ENCODE data around the gene STK16. TPM values are rescaled to one million over a fixed set of nuclear protein-coding genes. Genes with fewer than 3 reads are reported as not detected.
A peak's percentile ranks its signal among the peaks of the same experiment; 100 is the strongest.

Gene STK16
- total RNA-seq, 2 experiments from 2014 or later = 11.2 to 14.1 TPM

- Histone ChIP-seq H3K27ac (ENCODE audit: low read depth in 1 of 2, low read length in 2 of 2) (peak overlapping the region; percentile 46 to 91), H3K36me3 (ENCODE audit: insufficient read depth, low read length) (peaks cover 51% of the 10 kb centered on the region), H3K27me3 (ENCODE audit: control insufficient read depth in 1 of 2, insufficient read depth in 2 of 2, low read length in 2 of 2) (no peaks in the 10 kb centered on the region), H3K9me3 (ENCODE audit: control insufficient read depth in 1 of 2, insufficient read depth in 1 of 2, low read length in 2 of 2) (no peaks in the 10 kb centered on the region), H3K4me3 (ENCODE audit: low read length) (peak overlapping the region; percentile 76), H3K4me1 (ENCODE audit: insufficient read depth, low read length) (peaks cover 49% of the 10 kb centered on the region)
- ChIA-PET POLR2A (interaction anchor here (1.0 to 5.3 kb wide), 17 partner anchors 10 to 1012 kb away, joined by 3 to 181 read pairs (median 7); partner anchors contain the start of genes ABCB6, ARPC2, CNPPD1 and DNAJB2), CTCF (interaction anchor here (0.8 to 5.1 kb wide), 5 partner anchors 17 to 66 kb away, joined by 3 to 42 read pairs (median 4); partner anchors contain the start of genes DNAJB2 and TUBA4B)
- ATAC-seq (ENCODE audit: poor library complexity) = no peak
- Mint-ChIP-seq H3K4me3 (peak overlapping the region; percentile 83), H3K27ac (peak overlapping the region; percentile 99), H3K27me3 (no peaks in the 10 kb centered on the region), H3K36me3 (ENCODE audit: low read depth) (peaks cover 71% of the 10 kb centered on the region), H3K4me1 (ENCODE audit: low read depth) (peaks cover 64% of the 10 kb centered on the region), H3K9me3 (no peaks in the 10 kb centered on the region)
- intact Hi-C loops (cut with DNase I, micrococcal nuclease) = loop anchor here (1.0 to 5.0 kb wide), 8 partner anchors 10 to 63 kb away; partner anchors contain the start of genes DNAJB2 (in 1 of the 2), GLB1L (in 1 of the 2) and STK16 (in 1 of the 2)
- DNase-seq = no peak
- TF ChIP-seq CTCF (IDR thresholded peaks at IDR 0.05) = no peak
These were observed 16.4 kb upstream of the STK16 start for GRCh38 chr2:219228911-219229304.

DNA sequence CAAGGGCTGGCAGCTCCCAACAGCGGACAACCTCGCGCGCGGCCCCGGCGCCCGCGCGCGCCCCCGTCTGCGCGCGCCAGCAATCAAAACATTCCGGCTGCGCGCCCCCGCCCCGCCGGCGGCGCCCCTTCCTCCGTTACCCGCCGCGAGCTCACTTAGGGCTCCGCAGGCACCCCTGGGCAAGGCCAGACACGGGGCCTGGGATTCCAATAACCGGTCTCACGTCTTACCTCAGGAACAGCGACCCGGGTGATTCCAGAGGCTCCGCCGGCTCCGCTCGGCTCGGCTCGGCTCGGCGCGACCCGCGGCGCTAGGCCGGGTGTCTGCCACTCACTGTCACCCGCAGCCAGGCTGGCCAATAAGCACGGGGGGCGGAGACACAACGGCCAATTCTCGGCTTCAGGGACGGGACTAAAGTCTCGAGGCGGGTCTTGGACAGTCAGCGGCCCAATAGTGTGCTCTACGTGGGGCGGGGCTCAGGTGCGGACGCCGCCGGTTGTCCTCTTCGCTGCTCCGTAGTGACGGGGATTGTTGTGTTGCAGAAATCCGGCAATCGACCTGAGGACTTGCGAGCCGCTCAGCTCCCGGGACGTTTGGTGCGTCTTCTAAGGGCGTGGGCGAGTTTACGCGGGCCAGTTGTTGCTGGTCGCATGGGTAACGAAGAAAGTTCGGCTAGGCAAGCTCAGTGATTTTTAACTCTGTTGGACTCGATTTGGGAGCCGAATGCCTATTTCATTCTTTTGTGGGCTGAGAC is 15.8 kb upstream of the STK16 start, which contains the start of the genes ANKZF1 and ATG9A:
ANKZF1 (plus strand) TSS at position 502 of the 754 bp plus-strand sequence. CDS start 452 bp downstream, outside the sequence.
ATG9A (minus strand) TSS at position 332 of the 754 bp plus-strand sequence. CDS start 1,612 bp downstream, outside the sequence.
- DNase-seq (peak; percentile 95 to 99 (median 97)), ATAC-seq (ENCODE audit: poor library complexity) (peak; percentile 94)
- intact Hi-C loops (cut with DNase I, micrococcal nuclease) = loop anchor here (1.0 to 5.0 kb wide), 11 partner anchors 10 to 66 kb away; partner anchors contain the start of genes DNAJB2 (in 1 of the 2), GLB1L (in 1 of the 2) and STK16 (in 1 of the 2)
- Mint-ChIP-seq H3K4me3 (peak within 1 kb of the TSS; percentile 96), H3K27ac (peak within 1 kb of the TSS; percentile 99), H3K36me3 (ENCODE audit: low read depth) (peaks cover 71% of the 10 kb centered on the region), H3K27me3 (no peaks in the 10 kb centered on the region), H3K4me1 (ENCODE audit: low read depth) (peaks cover 65% of the 10 kb centered on the region), H3K9me3 (no peaks in the 10 kb centered on the region)
- H3K27ac ChIP-seq (ENCODE audit: low read depth in 1 of 2, low read length in 2 of 2) = peak within 1 kb of the TSS; percentile 46 to 91
- H3K27me3 ChIP-seq (ENCODE audit: control insufficient read depth in 1 of 2, insufficient read depth in 2 of 2, low read length in 2 of 2) = no peaks in the 10 kb centered on the region
- H3K9me3 ChIP-seq (ENCODE audit: control insufficient read depth in 1 of 2, insufficient read depth in 1 of 2, low read length in 2 of 2) = no peaks in the 10 kb centered on the region
- no peak for TF ChIP-seq CTCF (IDR thresholded peaks at IDR 0.05)
- H3K36me3 ChIP-seq (ENCODE audit: insufficient read depth, low read length) = peaks cover 51% of the 10 kb centered on the region
- CTCF ChIA-PET = interaction anchor here (0.8 to 5.1 kb wide), 11 partner anchors 17 to 70 kb away, joined by 3 to 42 read pairs (median 3); partner anchors contain the start of genes DNAJB2 and TUBA4B
- peak within 1 kb of the TSS; percentile 76 for H3K4me3 ChIP-seq (ENCODE audit: low read length)
- POLR2A ChIA-PET = interaction anchor here (0.6 to 5.3 kb wide), 24 partner anchors 10 to 1013 kb away, joined by 3 to 181 read pairs (median 5); partner anchors contain the start of genes ABCB6, ARPC2, CNPPD1 and DNAJB2
- peaks cover 49% of the 10 kb centered on the region for H3K4me1 ChIP-seq (ENCODE audit: insufficient read depth, low read length)

DNA sequence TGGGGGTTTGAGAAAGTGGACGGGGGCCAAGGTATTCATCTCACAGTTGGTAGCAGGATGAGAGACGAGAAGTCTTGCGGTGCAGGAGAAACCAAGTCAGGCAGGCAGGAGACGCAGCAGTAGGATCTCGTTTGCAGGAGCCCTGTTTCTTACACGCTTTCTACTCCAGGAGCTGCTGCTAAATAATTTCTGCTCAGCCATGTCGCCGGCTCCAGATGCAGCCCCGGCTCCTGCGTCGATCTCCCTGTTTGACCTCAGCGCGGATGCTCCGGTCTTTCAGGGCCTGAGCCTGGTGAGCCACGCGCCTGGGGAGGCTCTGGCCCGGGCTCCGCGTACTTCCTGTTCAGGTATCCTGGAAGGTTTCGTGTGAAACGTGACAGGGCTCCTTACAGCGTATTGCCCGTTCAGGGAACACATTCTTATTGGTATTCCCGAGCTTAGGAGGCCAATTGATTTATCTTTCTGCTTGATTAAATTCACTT is 15.2 kb upstream of the STK16 start:
- Histone ChIP-seq H3K36me3 (ENCODE audit: insufficient read depth, low read length) (peaks cover 51% of the 10 kb centered on the region), H3K9me3 (ENCODE audit: control insufficient read depth in 1 of 2, insufficient read depth in 1 of 2, low read length in 2 of 2) (no peaks in the 10 kb centered on the region), H3K27ac (ENCODE audit: low read depth in 1 of 2, low read length in 2 of 2) (peak overlapping the region; percentile 46 to 91), H3K4me3 (ENCODE audit: low read length) (peak overlapping the region; percentile 76), H3K27me3 (ENCODE audit: control insufficient read depth in 1 of 2, insufficient read depth in 2 of 2, low read length in 2 of 2) (no peaks in the 10 kb centered on the region), H3K4me1 (ENCODE audit: insufficient read depth, low read length) (peaks cover 49% of the 10 kb centered on the region)
- intact Hi-C loops (cut with DNase I, micrococcal nuclease) = loop anchor here (1.0 kb wide), 3 partner anchors 14 to 65 kb away; no protein-coding TSS in a partner anchor
- Mint-ChIP-seq H3K27ac (peak overlapping the region; percentile 99), H3K9me3 (no peaks in the 10 kb centered on the region), H3K27me3 (no peaks in the 10 kb centered on the region), H3K36me3 (ENCODE audit: low read depth) (peaks cover 71% of the 10 kb centered on the region), H3K4me3 (peak overlapping the region; percentile 96), H3K4me1 (ENCODE audit: low read depth) (peaks cover 63% of the 10 kb centered on the region)
- peak; percentile 15 for ATAC-seq (ENCODE audit: poor library complexity)
- ChIA-PET POLR2A (interaction anchor here (0.6 to 5.3 kb wide), 23 partner anchors 10 to 832 kb away, joined by 3 to 181 read pairs (median 6); partner anchors contain the start of genes ABCB6, CNPPD1, DNAJB2 and DNPEP), CTCF (interaction anchor here (0.8 to 5.1 kb wide), 14 partner anchors 14 to 332 kb away, joined by 3 to 42 read pairs (median 3); partner anchors contain the start of genes DNAJB2 and TUBA4B)
- no peak for TF ChIP-seq CTCF (IDR thresholded peaks at IDR 0.05)
- peak in 6 of 14 experiments; percentile 24 to 64 (median 60) for DNase-seq
